CD14-positive monocyte (primary cell): ENCODE measurements around the gene AKAP6. TPM values are rescaled to one million over a fixed set of nuclear protein-coding genes. Genes with fewer than 3 reads are reported as not detected.

Source experiments
- DNase-seq, 3 donors: peaks; one replicate each; pipeline ENCODE4 v3.0.0-alpha.2; 2011 to 2022
- H2AFZ ChIP-seq: 2 replicates; pipeline ENCODE4 v1.6.0; 2012; ENCODE audit warnings: mild to moderate bottlenecking, low read depth, low read length, inconsistent platforms; ENCODE audit not compliant: insufficient read depth, poor library complexity, severe bottlenecking
- H3K27ac ChIP-seq, 2 donors: 1 replicate in 1 of 2; 2 replicates in 1 of 2; pipeline ENCODE4 v1.5.1; 2012 to 2013; ENCODE audit warnings: low read length in 2 of 2, control low read depth in 1 of 2, inconsistent platforms in 1 of 2, low read depth in 1 of 2, mild to moderate bottlenecking in 1 of 2
- H3K27me3 ChIP-seq, 2 donors: one replicate each; pipeline versions ENCODE4 v1.6.0 to v1.6.1; 2011 to 2013; ENCODE audit warnings: low read length in 2 of 2; ENCODE audit not compliant: control insufficient read depth in 2 of 2, insufficient read depth in 2 of 2
- H3K36me3 ChIP-seq, 2 donors: replicated peaks in 1 of 2; 1 replicate in 1 of 2; 2 replicates in 1 of 2; pipeline versions ENCODE4 v1.5.1 to v1.6.1; 2012 to 2013; ENCODE audit warnings: low read length in 2 of 2, control low read depth in 1 of 2, inconsistent platforms in 1 of 2, mild to moderate bottlenecking in 1 of 2; ENCODE audit not compliant: insufficient read depth in 2 of 2, control insufficient read depth in 1 of 2
- H3K4me1 ChIP-seq, 2 donors: 1 replicate in 1 of 2; 2 replicates in 1 of 2; pipeline versions ENCODE4 v1.5.1 to v1.6.1; 2012 to 2013; ENCODE audit warnings: low read length in 2 of 2, control low read depth in 1 of 2, inconsistent platforms in 1 of 2, mild to moderate bottlenecking in 1 of 2, moderate library complexity in 1 of 2; ENCODE audit not compliant: insufficient read depth in 2 of 2, control insufficient read depth in 1 of 2
- H3K4me2 ChIP-seq: replicated peaks from 2 replicates; pipeline ENCODE3; 2012; ENCODE audit warnings: low read length, moderate library complexity, mild to moderate bottlenecking; ENCODE audit not compliant: poor library complexity, severe bottlenecking; ENCODE audit errors: extremely low read depth
- H3K4me3 ChIP-seq, 3 experiments: fragments of 200-600 bp in 1 of 3; sonication (generic) in 1 of 3; replicated peaks in 1 of 3; 1 replicate in 2 of 3; 2 replicates in 1 of 3; pipeline ENCODE4 v1.5.1; 2011 to 2013; ENCODE audit warnings: low read length in 3 of 3, mild to moderate bottlenecking in 3 of 3, control low read depth in 2 of 3, low read depth in 2 of 3, inconsistent platforms in 1 of 3, moderate library complexity in 1 of 3
- H3K79me2 ChIP-seq: 2 replicates; pipeline ENCODE4 v1.6.0; 2012; ENCODE audit warnings: mild to moderate bottlenecking, control low read depth, inconsistent platforms, low read length, moderate library complexity; ENCODE audit not compliant: insufficient read depth
- H3K9ac ChIP-seq: 2 replicates; pipeline ENCODE4 v1.6.0; 2017; ENCODE audit warnings: low read length, mild to moderate bottlenecking; ENCODE audit not compliant: insufficient read depth, poor library complexity, severe bottlenecking
- H3K9me3 ChIP-seq, 2 donors: replicated peaks in 1 of 2; 1 replicate in 1 of 2; 2 replicates in 1 of 2; pipeline versions ENCODE4 v1.5.1 to v1.6.1; 2012 to 2013; ENCODE audit warnings: low read length in 2 of 2, control low read depth in 1 of 2; ENCODE audit not compliant: control insufficient read depth in 1 of 2, insufficient read depth in 1 of 2
- H4K20me1 ChIP-seq: 2 replicates; pipeline ENCODE4 v1.6.0; 2012; ENCODE audit warnings: mild to moderate bottlenecking, low read length, control low read depth, moderate library complexity; ENCODE audit not compliant: insufficient read depth
- H3K27ac Mint-ChIP-seq, 7 donors: one replicate each; pipeline ENCODE4 v1.8.0; 2020; ENCODE audit warnings: mild to moderate bottlenecking in 7 of 7, mixed read lengths in 7 of 7, moderate library complexity in 6 of 7, inconsistent platforms in 2 of 7
- H3K27me3 Mint-ChIP-seq, 3 donors: one replicate each; pipeline ENCODE4 v1.8.0; 2021 to 2022; ENCODE audit warnings: low read depth in 3 of 3, mild to moderate bottlenecking in 3 of 3, mixed read lengths in 3 of 3, moderate library complexity in 3 of 3, inconsistent platforms in 1 of 3
- H3K36me3 Mint-ChIP-seq, 2 donors: one replicate each; pipeline ENCODE4 v1.8.0; 2020; ENCODE audit warnings: mixed read lengths in 2 of 2, inconsistent platforms in 1 of 2, mild to moderate bottlenecking in 1 of 2
- H3K4me1 Mint-ChIP-seq: one replicate; pipeline ENCODE4 v1.8.0; 2020; ENCODE audit warnings: mild to moderate bottlenecking, mixed read lengths
- H3K4me3 Mint-ChIP-seq, 2 donors: one replicate each; pipeline ENCODE4 v1.8.0; 2020; ENCODE audit warnings: mild to moderate bottlenecking in 2 of 2, mixed read lengths in 2 of 2, moderate library complexity in 1 of 2
- H3K9me3 Mint-ChIP-seq, 7 donors: one replicate each; pipeline ENCODE4 v1.8.0; 2020 to 2022; ENCODE audit warnings: mixed read lengths in 7 of 7, mild to moderate bottlenecking in 6 of 7, moderate library complexity in 6 of 7, inconsistent platforms in 2 of 7
- CTCF ChIP-seq: fragments of 200-600 bp; IDR thresholded peaks from one replicate; pipeline ENCODE4 v1.8.0; 2022; ENCODE audit warnings: antibody characterized with exemption, mild to moderate bottlenecking
- WGBS: methylation state at CpG from one replicate; pipeline ENCODE4 v1.1.5; 2013; ENCODE audit warnings: missing lambda C conversion rate; ENCODE audit not compliant: insufficient coverage; 5-methylcytosine and 5-hydroxymethylcytosine counted together
- intact Hi-C, 2 donors: fragments of 100-400 bp; cut with micrococcal nuclease; formaldehyde crosslinking; loops; one replicate each; pipeline versions ENCODE4 v1.15.0 to v1.15.1; 2023
- polyA plus RNA-seq, 3 donors: library from polyadenylated mRNA; depleted of rRNA in 1 of 3; unstranded in 2 of 3; stranded (reverse) in 1 of 3; fragments of 300-500 nt in 2 of 3; fragments of >200 nt in 1 of 3; fragmentation: Illumina TruSeq in 2 of 3; gene quantifications; 1 replicate in 2 of 3; 2 replicates in 1 of 3; pipeline ENCODE4 v1.2.3, GENCODE V29; 2012 to 2021

AKAP6 gene
- polyA plus RNA-seq, 3 donors, result not detected

GRCh38 chr14:32826404-32827082 is 497.4 kb downstream of the AKAP6 start:
- Histone ChIP-seq H4K20me1 (no peaks in the 10 kb centered on the region), H3K27ac (no peak overlapping the region), H3K27me3 (no peaks in the 10 kb centered on the region), H3K4me1 (no peaks in the 10 kb centered on the region), H3K36me3 (no peaks in the 10 kb centered on the region), H2AFZ (no peak overlapping the region), H3K4me3 (no peak overlapping the region), H3K79me2 (no peaks in the 10 kb centered on the region), H3K9me3 (no peaks in the 10 kb centered on the region), H3K4me2 (no peak overlapping the region), H3K9ac (no peak overlapping the region)
- 86% methylated on average over 6 of the region's 9 CpGs for WGBS
- H3K4me1 Mint-ChIP-seq, result no peaks in the 10 kb centered on the region
- H3K36me3 Mint-ChIP-seq, result no peaks in the 10 kb centered on the region
- no peak overlapping the region for H3K4me3 Mint-ChIP-seq
- H3K27me3 Mint-ChIP-seq, result peaks cover 0 to 2% (median 0%) of the 10 kb centered on the region in 3 donors
- DNase-seq, result no peak
- intact Hi-C loops, result no loop called here
- no peak overlapping the region for H3K27ac Mint-ChIP-seq
- peaks cover 0 to 4% (median 3%) of the 10 kb centered on the region in 7 donors for H3K9me3 Mint-ChIP-seq
- no peak for TF ChIP-seq CTCF

DNA sequence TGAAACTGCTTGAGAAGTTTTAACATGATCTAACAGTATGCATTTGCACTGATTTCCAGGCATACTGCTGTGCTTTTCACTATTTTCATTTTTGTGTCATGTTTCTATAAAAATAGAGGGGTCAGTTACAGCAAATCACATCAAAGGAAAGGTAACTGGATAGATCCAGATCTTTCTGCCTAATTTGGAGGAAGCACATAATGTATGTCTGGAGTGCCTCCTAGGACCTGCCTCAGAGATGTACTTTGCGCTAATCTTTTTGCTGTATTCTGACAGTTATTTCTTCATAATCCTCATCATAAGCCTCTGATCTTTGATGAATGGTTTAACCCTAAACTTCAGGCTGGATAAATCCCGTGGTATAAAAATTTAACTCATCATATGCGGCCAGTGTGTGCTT is 498.4 kb downstream of the AKAP6 start:
- H3K9me3 Mint-ChIP-seq, result peaks cover 0 to 4% (median 2%) of the 10 kb centered on the region in 7 donors
- Histone ChIP-seq H3K4me3 (no peak overlapping the region), H3K27ac (no peak overlapping the region), H3K4me2 (no peak overlapping the region), H4K20me1 (no peaks in the 10 kb centered on the region), H3K79me2 (no peaks in the 10 kb centered on the region), H3K9ac (no peak overlapping the region), H3K27me3 (no peaks in the 10 kb centered on the region), H3K4me1 (no peaks in the 10 kb centered on the region), H3K9me3 (no peaks in the 10 kb centered on the region), H2AFZ (no peak overlapping the region), H3K36me3 (no peaks in the 10 kb centered on the region)
- H3K27ac Mint-ChIP-seq, result no peak overlapping the region
- H3K36me3 Mint-ChIP-seq, result no peaks in the 10 kb centered on the region
- intact Hi-C loops, result no loop called here
- no peaks in the 10 kb centered on the region for H3K4me1 Mint-ChIP-seq
- no peak overlapping the region for H3K4me3 Mint-ChIP-seq
- DNase-seq, result no peak
- TF ChIP-seq CTCF, result no peak
- H3K27me3 Mint-ChIP-seq, result peaks cover 0 to 2% (median 0%) of the 10 kb centered on the region in 3 donors
- WGBS, result 100% methylated on average over 1 of the region's 3 CpGs
